ENCODE measurements around the gene CD47.

DNA sequence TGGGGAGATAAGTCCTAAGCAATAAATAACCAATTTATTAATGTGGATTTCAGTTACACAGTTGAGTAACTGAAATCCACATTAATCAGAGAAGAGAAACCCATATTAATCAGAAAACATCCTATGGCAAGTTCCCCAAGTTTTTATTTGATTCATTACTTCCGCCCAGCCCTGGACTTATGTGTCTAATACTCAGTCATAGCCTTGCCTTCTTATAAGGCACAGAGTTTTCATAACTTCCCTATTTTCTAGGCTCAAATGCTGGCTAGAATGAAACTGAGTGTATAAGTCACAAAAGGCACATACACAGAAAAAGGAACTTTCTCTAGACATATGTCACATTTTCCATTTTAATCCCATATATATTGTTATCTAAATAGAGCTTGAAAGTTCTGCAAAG is 28.8 kb downstream of the CD47 start:
- no peak for TF ChIP-seq POLR2AphosphoS5 (IDR thresholded peaks at IDR 0.05; ENCODE audit: borderline replicate concordance, low read depth, low read length)
- no peak for TF ChIP-seq EZH2 (IDR thresholded peaks at IDR 0.05)
